OCI-LY7 (cell line): Measurements from ENCODE around the gene GPX8. TPM values are rescaled to one million over a fixed set of nuclear protein-coding genes. Genes with fewer than 3 reads are reported as not detected.

Experiments
- Bru-seq: library from RNA; stranded (reverse); fragments of 400-500 nt; gene quantifications from one replicate; lab custom pipeline; 2021; lab: Mats Ljungman, UMichigan
- BruChase-seq, 2 experiments: library from RNA; stranded (reverse); fragments of 400-500 nt; gene quantifications; one replicate each; lab custom pipeline; 2021; lab: Mats Ljungman, UMichigan
- BruUV-seq: library from RNA; stranded (reverse); fragments of 400-500 nt; replicated peaks from 2 replicates; lab custom pipeline; 2021; lab: Mats Ljungman, UMichigan
- CTCF ChIA-PET: fragments of 300-600 bp; sonication (Branson Sonifier 250); formaldehyde crosslinking; loops from one replicate; lab custom pipeline; 2022; ENCODE audit warnings: antibody characterized with exemption; ENCODE audit not compliant: unreplicated experiment; lab: Charles Lee
- POLR2A ChIA-PET: fragments of 300-600 bp; sonication (Branson Sonifier 250); formaldehyde crosslinking; loops from one replicate; lab custom pipeline; 2022; ENCODE audit warnings: antibody characterized with exemption; lab: Charles Lee
- DNase-seq: peaks from one replicate; pipeline ENCODE4 v3.0.0-alpha.2; 2015; ENCODE audit warnings: low spot score
- H2AFZ ChIP-seq: fragments of 200-600 bp; sonication (generic), shearing (Covaris generic); 2 replicates; pipeline ENCODE4 v1.6.1; 2014; ENCODE audit warnings: mild to moderate bottlenecking, antibody characterized with exemption, low read length, moderate library complexity
- H3K27ac ChIP-seq: fragments of 200-600 bp; sonication (generic); 2 replicates; pipeline ENCODE4 v1.5.1; 2014; ENCODE audit warnings: mixed run types, low read depth, mild to moderate bottlenecking, moderate library complexity, low read length, inconsistent platforms; ENCODE audit not compliant: poor library complexity, severe bottlenecking
- H3K36me3 ChIP-seq: fragments of 200-600 bp; sonication (generic); 2 replicates; pipeline ENCODE4 v1.6.1; 2014; ENCODE audit warnings: mild to moderate bottlenecking, antibody characterized with exemption, low read length, moderate library complexity, mixed read lengths; ENCODE audit not compliant: insufficient read depth
- H3K4me1 ChIP-seq: fragments of 200-600 bp; sonication (generic); 2 replicates; pipeline ENCODE4 v1.5.1; 2014; ENCODE audit warnings: mild to moderate bottlenecking, low read length; ENCODE audit not compliant: insufficient read depth, poor library complexity, severe bottlenecking
- H3K4me2 ChIP-seq: fragments of 200-600 bp; sonication (generic); 2 replicates; pipeline ENCODE4 v1.6.1; 2014; ENCODE audit warnings: mild to moderate bottlenecking, low read length
- H3K4me3 ChIP-seq: fragments of 200-600 bp; sonication (generic); 2 replicates; pipeline ENCODE4 v1.5.1; 2014; ENCODE audit warnings: mild to moderate bottlenecking, low read depth, low read length; ENCODE audit not compliant: poor library complexity, severe bottlenecking
- H3K79me2 ChIP-seq: fragments of 200-600 bp; sonication (generic); 2 replicates; pipeline ENCODE4 v1.6.1; 2016; ENCODE audit warnings: low read depth, mild to moderate bottlenecking, low read length, moderate library complexity, mixed read lengths; ENCODE audit not compliant: insufficient read depth
- H3K9me2 ChIP-seq: fragments of 200-600 bp; sonication (generic); 2 replicates; pipeline ENCODE4 v1.6.1; 2016; ENCODE audit warnings: mild to moderate bottlenecking, low read length, mixed read lengths; ENCODE audit not compliant: insufficient read depth
- H3K9me3 ChIP-seq: fragments of 200-600 bp; sonication (generic); 2 replicates; pipeline ENCODE4 v1.6.1; 2014; ENCODE audit warnings: mild to moderate bottlenecking, mixed run types, low read length, mixed read lengths
- H4K20me1 ChIP-seq: fragments of 200-600 bp; sonication (generic); 2 replicates; pipeline ENCODE4 v1.6.1; 2014; ENCODE audit warnings: mild to moderate bottlenecking, antibody characterized with exemption, low read length, moderate library complexity, mixed read lengths; ENCODE audit not compliant: insufficient read depth
- EZH2phosphoT487 ChIP-seq: fragments of 200-600 bp; sonication (generic); IDR thresholded peaks from 2 replicates; pipeline ENCODE4 v1.6.1; 2018; ENCODE audit warnings: low read depth, borderline replicate concordance, mild to moderate bottlenecking, mixed run types, antibody characterized with exemption, low read length, moderate library complexity, mixed read lengths
- intact Hi-C: fragments of 100-400 bp; cut with micrococcal nuclease; formaldehyde crosslinking; loops from one replicate; pipeline ENCODE4 v1.10.0; 2022; ENCODE audit not compliant: unreplicated experiment
- long read RNA-seq: library from polyadenylated mRNA; stranded (forward); transcript quantifications from one replicate; pipeline ENCODE4 v2.0.0, GENCODE V29; 2022
- total RNA-seq, 2 experiments: library from RNA; depleted of rRNA in 1 of 2; stranded (reverse); fragments of >200 nt in 1 of 2; shearing (Covaris generic) in 1 of 2; gene quantifications; 2 replicates each; pipeline ENCODE4 v1.2.3, GENCODE V29; 2014 to 2022
- TF ChIP-seq, protein P1 (sequence below): fragments of 200-600 bp; sonication (generic); conservative IDR thresholded peaks from 2 replicates; pipeline ENCODE4 v1.5.1; 2014; ENCODE audit warnings: mild to moderate bottlenecking, antibody characterized with exemption, low read length, moderate library complexity, mixed read lengths

The GPX8 gene, protein sequence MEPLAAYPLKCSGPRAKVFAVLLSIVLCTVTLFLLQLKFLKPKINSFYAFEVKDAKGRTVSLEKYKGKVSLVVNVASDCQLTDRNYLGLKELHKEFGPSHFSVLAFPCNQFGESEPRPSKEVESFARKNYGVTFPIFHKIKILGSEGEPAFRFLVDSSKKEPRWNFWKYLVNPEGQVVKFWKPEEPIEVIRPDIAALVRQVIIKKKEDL
- total RNA-seq (2014; rRNA removed; shearing (Covaris generic)) (not detected in 2 replicates), total RNA-seq (2022) (not detected in 2 replicates), Bru-seq, nascent RNA (percentile 18 among the genes with signal in this experiment), BruChase-seq, experiment 1, labeled RNA remaining after a 6-hour chase (percentile 11 among the genes with signal in this experiment), BruChase-seq, experiment 2, labeled RNA remaining after a 2-hour chase (percentile 23 among the genes with signal in this experiment)
- long read RNA-seq, result 0 reads

DNA sequence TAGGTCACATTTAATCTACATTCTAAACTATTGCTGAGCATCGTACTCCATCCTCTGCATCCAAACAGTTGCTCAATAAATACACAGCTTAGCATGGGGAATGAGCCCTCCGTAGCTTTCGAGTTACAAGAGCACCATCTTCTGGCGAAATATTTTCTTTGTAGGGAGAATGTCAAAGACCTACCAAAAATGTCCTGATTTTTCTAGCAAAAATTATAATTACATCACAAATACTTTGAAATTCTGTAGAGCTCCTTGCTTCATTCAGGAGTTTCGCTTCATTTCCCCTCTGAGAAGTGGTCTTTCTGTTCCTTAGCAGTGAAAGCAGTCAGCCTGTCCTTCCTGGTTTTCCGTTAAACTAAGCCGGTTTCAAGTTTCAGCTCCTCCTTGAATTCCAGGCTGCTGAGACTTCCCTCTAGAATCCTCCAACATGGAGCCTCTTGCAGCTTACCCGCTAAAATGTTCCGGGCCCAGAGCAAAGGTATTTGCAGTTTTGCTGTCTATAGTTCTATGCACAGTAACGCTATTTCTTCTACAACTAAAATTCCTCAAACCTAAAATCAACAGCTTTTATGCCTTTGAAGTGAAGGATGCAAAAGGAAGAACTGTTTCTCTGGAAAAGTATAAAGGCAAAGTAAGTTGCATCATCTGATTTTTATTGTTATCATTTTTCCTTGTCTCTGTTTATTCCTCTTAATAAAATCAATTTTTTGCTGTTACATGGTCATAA lies at the start of gene GPX8:
GPX8 (plus strand) TSS at position 409 of the 730 bp plus-strand sequence; CDS start at position 431, 22 bp downstream.
- Histone ChIP-seq H3K79me2 (no peaks in the 10 kb centered on the region), H3K4me3 (no peak within 1 kb of the TSS), H3K9me2 (no peaks in the 10 kb centered on the region), H3K4me1 (no peaks in the 10 kb centered on the region), H3K36me3 (no peaks in the 10 kb centered on the region), H4K20me1 (no peaks in the 10 kb centered on the region), H3K9me3 (no peaks in the 10 kb centered on the region), H2AFZ (no peak within 1 kb of the TSS; the same call in 1 of the 2 replicates), H3K27ac (no peak within 1 kb of the TSS), H3K4me2 (no peak within 1 kb of the TSS)
- no TSS peak for BruUV-seq
- ChIA-PET POLR2A (interaction anchor here (0.6 to 0.7 kb wide), 2 partner anchors 338 to 415 kb away, joined by 3 read pairs; no protein-coding TSS in a partner anchor), CTCF (no interaction called here)
- intact Hi-C loops, result no loop called here
- TF ChIP-seq, protein P1, sequence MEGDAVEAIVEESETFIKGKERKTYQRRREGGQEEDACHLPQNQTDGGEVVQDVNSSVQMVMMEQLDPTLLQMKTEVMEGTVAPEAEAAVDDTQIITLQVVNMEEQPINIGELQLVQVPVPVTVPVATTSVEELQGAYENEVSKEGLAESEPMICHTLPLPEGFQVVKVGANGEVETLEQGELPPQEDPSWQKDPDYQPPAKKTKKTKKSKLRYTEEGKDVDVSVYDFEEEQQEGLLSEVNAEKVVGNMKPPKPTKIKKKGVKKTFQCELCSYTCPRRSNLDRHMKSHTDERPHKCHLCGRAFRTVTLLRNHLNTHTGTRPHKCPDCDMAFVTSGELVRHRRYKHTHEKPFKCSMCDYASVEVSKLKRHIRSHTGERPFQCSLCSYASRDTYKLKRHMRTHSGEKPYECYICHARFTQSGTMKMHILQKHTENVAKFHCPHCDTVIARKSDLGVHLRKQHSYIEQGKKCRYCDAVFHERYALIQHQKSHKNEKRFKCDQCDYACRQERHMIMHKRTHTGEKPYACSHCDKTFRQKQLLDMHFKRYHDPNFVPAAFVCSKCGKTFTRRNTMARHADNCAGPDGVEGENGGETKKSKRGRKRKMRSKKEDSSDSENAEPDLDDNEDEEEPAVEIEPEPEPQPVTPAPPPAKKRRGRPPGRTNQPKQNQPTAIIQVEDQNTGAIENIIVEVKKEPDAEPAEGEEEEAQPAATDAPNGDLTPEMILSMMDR, result peak; percentile 68
- no peak for TF ChIP-seq EZH2phosphoT487
- peak; percentile 13 for DNase-seq

DNA sequence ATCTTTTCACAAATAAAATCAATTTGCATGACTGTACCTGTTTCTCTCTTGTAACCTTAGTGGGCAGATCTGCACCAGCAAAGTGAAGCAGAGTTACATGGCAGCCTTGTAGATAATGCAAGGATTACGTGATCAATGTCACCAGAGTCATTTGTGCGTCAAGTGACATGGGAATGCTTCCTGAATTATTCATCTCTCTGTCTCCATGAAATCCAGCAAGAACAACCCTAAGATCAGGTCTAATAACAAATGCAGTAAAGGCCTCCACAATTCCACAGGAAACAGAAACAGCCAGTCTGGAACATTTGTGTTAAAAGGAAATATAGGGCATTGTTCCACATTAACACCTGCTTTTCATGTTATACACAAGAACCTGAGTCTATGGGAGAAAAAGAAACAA lies 49.8 kb upstream of the GPX8 start:
- no peak for DNase-seq
- Histone ChIP-seq H3K9me3 (no peaks in the 10 kb centered on the region), H3K36me3 (no peaks in the 10 kb centered on the region), H3K79me2 (no peaks in the 10 kb centered on the region), H3K4me2 (no peak overlapping the region), H2AFZ (no peak overlapping the region), H4K20me1 (no peaks in the 10 kb centered on the region), H3K4me1 (no peaks in the 10 kb centered on the region), H3K27ac (no peak overlapping the region), H3K4me3 (no peak overlapping the region), H3K9me2 (no peaks in the 10 kb centered on the region)
- intact Hi-C loops, result no loop called here
- BruUV-seq, result no TSS peak
- TF ChIP-seq, protein P1, result no peak
- ChIA-PET CTCF (no interaction called here), POLR2A (no interaction called here)
